ENCODE measurements around the gene RASSF7. TPM values are rescaled to one million over a fixed set of nuclear protein-coding genes. Genes with fewer than 3 reads are reported as not detected.
A peak's percentile ranks its signal among the peaks of the same experiment; 100 is the strongest.

The RASSF7 gene
- total RNA-seq, 1 donor from 2014 or later: 36.6 TPM

DNA sequence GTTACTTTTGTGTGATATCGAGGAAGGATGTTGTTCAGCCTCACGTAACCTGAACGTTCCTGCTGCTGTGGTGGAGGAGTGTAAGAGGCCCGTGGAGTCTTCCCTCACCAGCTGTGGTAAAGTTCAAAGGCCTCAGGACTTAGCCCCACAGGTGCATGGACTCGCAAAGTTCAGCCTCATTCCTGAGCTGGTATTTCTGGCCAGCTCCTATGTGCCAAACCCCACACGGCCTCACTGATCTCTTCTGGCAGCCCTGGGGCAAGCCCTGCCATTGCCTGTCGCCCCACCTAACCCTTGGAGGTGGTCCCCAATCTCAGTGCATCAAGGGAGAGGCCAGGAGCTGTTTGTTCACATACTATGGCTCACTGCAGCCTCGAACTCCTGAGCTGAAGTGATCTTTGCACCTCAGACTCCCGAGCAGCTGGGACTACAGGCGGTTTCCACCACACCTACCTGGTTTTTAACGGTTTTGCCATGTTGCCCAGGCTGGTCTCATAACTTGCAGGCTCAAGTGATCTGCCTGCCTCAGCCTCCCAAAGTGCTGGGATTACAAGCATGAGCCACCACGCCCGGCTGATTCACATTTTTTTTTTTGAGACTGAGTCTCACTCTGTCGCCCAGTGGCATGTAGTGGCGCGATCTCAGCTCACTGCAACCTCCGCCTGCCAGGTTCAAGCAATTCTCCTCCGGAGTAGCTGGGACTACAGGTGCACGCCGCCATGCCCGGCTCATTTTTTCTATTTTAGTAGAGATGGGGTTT, 17.7 kb downstream of the RASSF7 start:
- DNase-seq (ENCODE audit: low spot score): peak; percentile 84
- peak; percentile 32 for ATAC-seq

DNA sequence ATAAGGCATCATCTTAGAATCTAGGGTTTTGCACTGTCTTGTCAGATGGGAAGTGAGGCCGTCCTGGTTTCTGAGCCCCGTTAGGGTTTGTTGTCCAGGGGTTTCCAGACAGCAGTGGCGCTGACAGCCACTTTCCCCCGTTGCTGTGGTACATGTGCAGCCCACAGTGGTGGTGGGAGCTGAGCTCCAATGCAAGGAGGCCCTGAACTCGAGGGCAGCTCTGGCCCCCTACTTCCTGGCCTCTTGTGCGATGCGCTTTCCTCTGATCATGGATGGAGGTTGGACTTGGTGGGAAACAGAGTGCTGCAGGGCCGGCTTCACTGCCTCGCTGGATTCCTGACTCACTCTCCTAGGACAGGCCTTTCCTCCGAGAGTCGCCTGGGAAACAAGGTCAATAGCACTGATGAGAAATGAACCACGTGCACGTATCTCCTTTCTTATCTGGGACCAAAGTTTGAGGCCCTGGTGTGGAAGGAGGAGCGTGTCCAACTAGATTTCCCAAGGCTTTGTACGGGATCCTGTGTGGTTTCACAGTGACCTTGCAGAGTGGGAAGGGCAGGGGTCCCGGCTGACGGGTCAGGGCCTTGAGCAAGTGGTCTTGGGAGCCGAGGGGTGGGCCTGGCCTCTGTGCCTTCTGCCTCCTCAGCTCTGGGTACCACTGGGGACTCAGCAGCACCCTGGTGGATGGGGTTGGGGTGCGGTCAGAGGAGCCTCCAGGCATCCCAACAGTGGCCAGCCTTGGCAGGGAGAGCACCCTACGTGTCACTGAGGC, 19.2 kb downstream of the RASSF7 start:
- ATAC-seq (peak; percentile 15), DNase-seq (ENCODE audit: low spot score) (peak; percentile 74)

DNA sequence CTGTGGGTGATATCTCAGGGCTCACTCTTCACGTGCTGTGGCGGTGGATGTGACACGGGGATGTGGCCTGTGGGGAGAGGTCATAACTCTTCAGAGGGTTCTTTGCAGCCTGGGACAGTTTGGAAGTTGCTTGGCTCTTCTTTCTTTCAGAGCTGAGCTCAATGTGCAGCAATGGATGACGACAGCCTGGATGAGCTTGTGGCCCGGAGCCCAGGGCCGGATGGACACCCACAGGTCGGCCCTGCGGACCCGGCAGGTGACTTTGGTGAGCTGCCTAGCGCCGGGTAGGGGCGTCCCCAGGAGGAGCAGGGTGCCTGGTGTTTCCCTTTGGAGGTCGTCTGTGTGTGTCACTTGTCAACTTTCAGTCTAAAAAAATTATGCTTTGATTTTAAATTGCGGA, 20.6 kb downstream of the RASSF7 start:
- peak; percentile 75 for DNase-seq (ENCODE audit: low spot score)
- peak; percentile 58 for ATAC-seq

DNA sequence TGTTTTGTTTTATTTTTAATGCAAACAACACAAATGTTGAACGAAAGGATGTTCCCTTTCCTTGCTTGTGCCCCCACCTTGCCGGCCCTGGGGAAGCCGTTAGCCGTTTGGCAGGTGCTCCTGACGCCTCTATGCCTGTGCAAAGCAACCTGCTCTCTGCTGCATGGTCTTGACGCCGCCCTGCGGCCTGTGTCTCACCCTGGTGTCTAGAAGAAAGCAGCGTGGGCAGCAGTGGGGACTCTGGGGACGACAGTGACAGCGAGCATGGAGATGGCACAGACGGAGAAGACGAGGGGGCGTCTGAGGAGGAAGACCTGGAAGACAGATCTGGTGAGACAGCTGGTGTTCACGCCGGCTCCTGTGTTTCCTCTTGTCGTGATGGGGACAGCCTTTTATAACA, 21.0 kb downstream of the RASSF7 start:
- ATAC-seq (no peak), DNase-seq (ENCODE audit: low spot score) (no peak)

DNA sequence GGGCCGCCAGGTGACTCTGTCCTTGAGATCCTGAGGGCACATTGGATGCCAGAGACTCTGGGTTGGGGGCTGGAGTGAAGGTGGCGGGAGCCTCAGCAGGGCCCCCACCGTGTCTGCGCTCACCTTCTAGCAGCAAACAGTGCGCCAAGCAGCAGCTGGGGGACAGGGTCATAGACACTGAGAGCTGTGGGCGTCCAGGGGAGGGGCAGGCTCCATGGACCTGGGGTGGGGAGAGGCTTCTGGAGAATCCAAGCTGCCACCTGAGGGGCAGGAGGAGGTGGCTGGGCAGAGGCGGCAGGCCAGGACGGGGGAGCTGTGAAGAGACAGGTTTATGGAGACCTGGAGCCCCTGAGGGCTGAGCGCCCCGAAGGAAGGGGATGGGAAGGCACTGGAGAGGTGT, 23.5 kb downstream of the RASSF7 start:
- no peak for DNase-seq (ENCODE audit: low spot score)
- no peak for ATAC-seq

DNA sequence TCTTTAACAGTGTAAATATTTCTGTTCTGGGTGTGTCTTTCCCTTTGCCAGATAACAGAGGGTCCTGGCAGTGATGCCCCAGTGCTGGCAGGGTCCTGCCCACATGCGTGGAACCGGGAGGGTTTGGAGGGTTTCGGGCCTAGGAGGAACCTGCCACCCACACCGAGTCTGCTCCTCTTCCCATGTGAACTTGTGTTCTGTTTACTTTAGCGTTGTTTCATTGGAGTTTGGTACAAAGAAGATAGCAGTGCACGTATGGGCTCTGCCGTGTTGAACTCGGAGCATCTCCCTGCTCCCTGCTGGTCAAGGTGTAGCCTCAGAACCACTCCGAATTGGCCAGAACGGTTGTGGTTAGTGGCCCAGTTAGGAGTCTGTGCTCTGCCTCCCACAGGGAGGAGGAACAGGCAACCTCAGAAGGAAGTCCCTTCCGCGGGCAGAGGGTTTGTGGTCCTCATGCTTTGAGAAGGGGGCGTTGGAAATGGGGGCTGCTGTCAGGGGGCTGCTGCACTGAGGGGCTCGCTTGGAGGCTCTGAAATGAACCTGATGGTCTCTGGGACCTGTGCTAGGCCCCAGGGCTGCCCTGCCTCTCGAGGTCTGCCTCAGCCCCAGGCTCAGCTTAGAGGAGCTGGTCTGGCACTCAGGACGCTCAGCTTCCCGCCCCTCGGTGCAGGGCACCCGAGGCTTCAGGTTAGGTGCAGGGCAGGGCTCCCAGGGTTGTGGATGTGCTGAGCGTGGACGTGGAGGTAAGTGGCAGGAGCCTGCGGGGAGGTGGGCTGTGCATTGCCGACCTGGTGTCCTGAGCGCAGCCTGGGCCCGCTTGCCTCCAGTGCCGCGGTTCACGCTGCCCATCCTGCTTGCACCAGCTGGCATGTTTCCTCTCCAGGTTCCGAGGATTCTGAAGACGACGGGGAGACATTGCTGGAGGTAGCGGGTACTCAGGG, 25.9 kb downstream of the RASSF7 start:
- ATAC-seq: peak; percentile 66
- DNase-seq (ENCODE audit: low spot score): peak; percentile 48

DNA sequence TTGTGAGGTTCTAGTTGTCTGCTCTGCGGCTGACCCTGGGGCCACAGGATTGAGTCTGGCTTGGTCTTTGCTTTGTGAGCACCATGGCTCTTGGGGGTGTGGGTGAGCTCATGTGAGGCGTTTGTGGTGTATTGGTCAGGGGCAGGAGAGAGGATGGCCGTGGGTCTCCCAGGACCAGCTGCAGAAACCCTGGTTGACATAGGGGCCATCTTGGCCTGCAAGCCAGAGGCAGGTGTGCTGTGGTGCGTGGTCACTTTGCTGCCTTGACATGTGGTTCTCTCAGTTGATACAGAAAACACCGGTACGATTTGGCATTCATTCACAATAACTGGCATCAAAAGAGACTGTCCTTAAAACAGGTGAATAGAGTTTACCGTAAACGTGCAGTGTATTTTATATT, 26.8 kb downstream of the RASSF7 start:
- DNase-seq (ENCODE audit: low spot score) (no peak), ATAC-seq (peak; percentile 44)

DNA sequence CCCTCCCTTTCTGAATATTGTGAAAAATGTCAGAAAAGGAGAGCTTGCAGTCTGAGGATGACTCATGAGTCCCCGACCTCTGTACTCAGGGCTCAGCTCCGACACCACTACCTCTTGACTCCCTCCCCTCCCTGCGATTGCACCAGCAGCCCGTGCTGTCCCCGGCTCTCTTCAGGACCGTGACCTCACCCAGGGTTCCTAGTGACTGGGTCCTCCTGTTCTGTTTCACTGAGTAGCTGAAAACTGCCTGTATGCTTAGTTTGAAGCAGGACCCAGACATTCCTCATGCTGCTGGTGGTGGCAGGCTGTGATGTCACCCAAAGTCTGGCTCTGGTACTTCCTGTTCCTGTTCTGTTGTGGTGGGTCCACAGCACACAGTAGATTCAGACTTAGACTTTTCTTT, 27.2 kb downstream of the RASSF7 start:
- DNase-seq (ENCODE audit: low spot score) (peak; percentile 92), ATAC-seq (peak; percentile 92)

DNA sequence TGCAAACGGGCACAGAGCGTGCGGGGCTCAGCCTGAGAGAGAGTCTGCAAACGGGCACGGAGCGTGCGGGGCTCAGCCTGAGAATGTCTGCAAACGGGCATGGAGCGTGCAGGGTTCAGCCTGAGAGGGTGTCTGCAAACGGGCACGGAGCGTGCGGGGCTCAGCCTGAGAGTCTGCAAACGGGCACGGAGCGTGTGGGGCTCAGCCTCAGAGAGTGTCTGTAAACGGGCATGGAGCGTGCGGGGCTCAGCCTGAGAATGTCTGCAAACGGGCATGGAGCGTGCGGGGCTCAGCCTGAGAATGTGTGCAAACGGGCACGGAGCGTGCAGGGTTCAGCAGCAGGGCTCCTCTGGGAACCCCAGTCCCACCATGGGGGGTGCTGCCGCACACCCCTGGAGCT, 29.0 kb downstream of the RASSF7 start:
- DNase-seq (ENCODE audit: low spot score) (no peak), ATAC-seq (no peak)

DNA sequence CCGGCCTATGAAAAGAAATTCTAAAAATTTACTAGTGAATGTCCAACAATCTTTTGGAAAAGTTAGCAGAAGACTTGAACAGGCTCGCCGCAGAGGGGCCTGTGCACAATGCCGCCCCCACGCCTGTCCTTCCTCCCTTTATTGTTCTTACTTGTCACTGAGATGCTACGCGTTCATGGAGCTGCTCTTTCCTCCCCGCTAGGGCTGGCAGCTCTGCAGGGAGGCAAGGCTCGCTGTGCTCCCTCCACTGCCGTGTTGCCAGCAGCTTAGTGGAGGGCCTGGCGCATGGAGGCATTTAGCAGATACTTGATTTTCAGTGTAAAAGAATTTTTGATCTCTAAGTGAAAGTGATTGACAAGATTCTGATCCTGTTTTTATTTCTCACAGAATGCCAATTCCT, 30.2 kb downstream of the RASSF7 start:
- DNase-seq (ENCODE audit: low spot score): no peak

DNA sequence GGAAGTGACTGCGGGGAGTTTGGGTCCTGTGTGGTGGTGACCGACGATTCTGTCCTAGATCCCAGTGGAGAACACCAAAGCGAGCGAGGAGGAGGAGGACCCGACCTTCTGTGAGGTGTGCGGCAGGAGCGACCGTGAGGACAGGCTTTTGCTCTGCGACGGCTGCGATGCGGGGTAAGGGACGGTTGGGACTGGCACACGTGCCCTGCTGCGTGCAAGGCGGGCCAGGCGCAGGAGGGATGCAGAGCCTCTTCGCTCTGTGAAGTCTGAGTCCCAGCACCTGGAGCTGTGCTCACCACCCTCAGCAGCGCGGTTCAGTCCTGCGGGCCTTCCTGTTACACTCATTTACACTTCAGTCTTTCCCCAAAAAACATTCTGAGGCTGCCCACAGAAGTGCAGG, 31.7 kb downstream of the RASSF7 start:
- no peak for ATAC-seq
- no peak for DNase-seq (ENCODE audit: low spot score)

More for the DNA sequence above, 30.2 kb downstream of the RASSF7 start:
- no peak for ATAC-seq

DNA sequence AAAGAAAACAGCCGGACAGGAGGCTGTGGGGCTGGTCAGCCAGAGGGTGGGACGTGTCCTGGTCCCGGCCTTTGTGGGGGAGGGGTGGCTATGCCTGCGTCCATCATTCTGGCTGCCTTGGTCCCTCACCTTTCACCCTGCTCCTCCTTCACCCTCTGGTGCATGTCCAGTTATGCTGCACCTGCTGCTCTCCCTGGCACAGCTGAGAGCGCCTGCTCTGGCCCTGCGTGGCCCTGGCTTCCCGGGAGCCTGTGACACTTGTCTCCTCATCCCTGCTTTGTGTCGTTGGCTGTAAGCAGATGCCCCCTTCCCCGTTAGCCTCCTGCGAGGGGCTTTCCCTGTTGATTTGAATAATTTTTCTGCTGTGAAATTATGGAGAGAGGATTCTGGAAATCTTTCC, 32.1 kb downstream of the RASSF7 start:
- DNase-seq (ENCODE audit: low spot score) (no peak), ATAC-seq (no peak)

DNA sequence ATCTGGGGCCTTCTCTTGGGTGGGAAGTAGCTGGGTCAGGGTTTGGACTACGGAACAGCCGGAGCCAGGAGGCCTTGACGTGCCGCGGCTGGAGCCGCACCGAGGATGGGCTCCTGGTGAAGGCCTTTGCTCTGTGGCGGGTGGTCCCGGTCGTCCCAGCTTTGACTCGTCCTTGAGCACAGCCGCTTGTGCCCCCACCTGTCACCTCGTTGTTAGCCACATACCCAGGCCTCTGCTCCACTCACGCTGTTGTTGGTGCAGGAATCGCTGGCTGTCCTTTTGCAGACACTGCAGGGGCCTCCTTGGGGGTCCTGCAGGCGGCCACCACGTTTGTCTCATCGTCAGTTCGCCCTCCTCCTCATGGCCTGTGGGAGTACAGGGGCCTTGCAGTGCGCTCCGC, 32.6 kb downstream of the RASSF7 start:
- DNase-seq (ENCODE audit: low spot score) (no peak), ATAC-seq (no peak)

DNA sequence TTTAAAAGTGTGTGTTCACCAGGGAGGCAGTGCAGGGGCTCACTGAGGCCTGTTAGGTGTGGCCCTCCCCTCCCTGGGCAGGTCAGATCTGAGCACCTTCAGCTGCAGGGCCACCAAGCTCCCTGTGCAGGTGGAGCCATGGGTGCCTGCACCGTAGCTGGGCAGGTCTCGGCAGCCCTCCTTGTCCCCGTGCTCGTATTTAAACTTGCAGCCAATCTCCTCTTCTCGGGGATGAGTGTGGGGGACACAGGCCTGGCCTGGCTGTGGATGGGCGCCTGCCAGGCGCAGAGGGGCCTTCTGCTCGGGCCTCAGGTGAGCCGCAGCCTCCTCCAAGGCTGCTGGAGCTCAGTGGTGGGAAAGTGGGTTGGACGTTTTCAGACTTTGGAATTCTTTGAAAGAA, 34.6 kb downstream of the RASSF7 start:
- DNase-seq (ENCODE audit: low spot score) (no peak), ATAC-seq (no peak)

DNA sequence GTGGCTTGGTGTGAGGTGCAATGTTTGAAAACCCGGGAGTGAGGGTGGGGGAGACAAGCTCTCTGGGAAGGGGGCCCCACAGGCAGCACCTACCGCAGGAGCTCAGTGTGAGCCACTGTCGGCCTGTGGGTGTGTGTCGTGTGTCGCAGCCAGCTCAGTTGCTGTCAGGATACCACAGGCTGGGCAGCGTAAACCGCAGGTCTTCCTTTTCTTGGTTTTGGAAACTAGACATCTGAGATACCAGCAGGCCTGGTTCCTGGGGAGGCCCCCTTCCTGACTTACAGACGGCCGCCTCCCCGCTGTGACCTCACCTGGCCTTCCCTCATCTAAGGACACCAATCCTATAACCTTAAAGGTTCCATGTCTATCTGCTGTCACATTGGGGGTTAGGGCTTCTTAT, 35.6 kb downstream of the RASSF7 start:
- DNase-seq (ENCODE audit: low spot score): no peak
- ATAC-seq: no peak

DNA sequence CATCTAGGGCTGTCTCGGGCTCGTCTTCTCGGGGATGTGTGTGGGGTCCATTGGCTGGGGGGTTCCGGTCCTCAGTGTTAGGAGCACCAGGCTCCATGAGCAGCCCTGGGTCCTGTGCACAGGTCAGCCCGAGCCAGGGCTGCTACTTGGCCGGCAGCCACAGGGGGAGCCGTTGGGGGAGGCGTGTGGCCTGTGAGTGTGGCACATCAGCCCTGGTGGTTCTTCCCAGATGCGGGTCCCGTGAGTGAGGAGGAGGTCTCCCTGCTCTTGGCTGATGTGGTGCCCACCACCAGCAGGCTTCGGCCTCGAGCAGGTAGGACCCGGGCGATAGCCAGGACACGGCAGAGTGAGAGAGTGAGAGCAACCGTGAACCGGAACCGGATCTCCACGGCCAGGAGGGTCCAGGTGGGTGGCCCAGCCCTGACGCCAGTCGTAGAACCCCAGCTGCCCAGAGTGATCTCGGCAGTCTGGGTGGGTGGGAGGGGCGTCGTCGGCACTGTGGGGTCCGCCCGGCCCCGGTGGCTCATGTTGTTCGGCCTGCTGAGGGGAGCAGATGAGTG, 36.5 kb downstream of the RASSF7 start:
- no peak for DNase-seq (ENCODE audit: low spot score)
- no peak for ATAC-seq

DNA sequence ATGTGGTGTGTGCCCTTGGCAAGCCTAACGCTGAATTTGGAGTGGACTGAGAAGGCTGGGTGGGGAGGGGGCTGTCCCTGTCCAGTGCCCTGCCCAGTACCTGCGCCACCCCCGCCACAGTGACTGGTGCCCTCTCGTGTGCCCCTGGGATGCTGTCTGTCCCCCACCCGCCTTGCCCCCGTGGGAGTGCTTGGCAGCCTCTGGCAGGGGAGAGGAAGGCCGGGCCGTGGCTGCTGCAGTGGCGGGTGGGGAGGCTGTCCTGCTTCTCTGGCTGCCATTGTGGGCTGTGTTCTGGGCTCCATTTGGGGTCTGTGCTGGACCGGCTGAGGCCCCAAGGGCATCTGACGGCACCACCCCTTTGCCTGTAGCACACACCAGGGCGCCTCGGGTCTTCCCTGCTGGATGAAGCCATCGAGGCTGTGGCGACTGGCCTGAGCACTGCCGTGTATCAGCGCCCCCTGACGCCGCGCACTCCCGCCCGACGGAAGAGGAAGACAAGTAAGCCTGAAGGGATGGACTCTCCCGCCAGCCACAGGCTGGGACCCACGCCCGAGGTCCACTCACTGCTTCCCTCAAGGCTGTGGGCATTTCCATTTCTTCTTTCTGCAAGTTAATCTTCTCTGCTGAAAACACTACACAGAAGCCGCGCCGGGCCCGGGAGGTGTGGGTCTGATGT, 37.4 kb downstream of the RASSF7 start:
- no peak for DNase-seq (ENCODE audit: low spot score)
- ATAC-seq: no peak

DNA sequence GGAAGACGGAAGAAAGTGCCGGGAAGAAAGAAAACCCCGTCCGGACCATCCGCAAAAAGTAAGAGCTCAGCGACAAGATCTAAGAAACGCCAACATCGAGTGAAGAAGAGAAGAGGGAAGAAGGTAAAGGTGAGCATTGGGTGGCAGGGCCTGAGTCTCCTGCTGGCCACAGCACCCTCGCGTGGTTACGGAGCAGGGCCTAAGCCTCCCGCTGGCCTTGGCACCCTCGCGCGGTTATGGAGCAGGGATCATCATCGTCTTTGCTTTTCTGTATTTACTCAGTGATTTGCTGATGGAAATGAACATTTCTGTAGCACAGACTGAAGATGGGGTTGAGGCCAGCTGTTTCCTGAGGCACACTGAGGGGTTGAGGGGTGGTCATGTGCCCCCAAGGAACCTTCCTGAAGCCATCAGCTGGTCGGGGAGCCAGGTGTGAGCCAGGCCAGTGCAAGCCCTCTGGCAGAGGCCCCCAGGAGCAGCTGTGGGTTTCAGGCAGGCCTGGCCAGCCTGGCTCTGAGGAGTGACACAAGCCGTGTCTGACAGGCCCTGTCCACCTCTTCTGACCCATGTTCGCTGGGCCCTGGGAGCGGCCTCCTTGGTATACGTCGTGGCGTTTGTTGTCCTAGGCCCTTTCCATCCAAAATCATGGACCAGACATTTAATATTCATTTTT, 40.9 kb downstream of the RASSF7 start:
- DNase-seq (ENCODE audit: low spot score) (no peak), ATAC-seq (no peak)

DNA sequence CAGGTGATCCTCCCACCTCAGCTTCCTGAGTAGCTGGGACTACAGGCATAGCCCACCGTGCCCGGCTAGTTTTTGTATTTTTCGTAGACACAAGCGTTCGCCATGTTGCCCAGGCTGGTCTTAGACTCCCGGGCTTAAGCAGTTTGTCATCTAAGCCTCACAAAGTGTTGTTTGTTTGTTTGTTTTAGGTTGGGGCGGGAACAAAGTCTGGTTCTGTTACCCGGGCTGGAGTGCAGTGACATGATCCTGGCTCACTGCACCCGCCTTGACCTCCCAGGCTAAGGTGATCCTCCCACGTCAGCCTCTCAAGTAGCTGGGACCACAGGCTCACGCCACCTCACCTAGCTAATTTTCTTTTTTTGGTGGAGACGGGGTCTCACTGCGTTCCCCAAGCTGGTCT, 42.4 kb downstream of the RASSF7 start:
- peak; percentile 9 for ATAC-seq

More for the DNA sequence above, 42.4 kb downstream of the RASSF7 start:
- no peak for DNase-seq (ENCODE audit: low spot score)
